Astrocyte (in vitro differentiated cells and primary cell): Measurements from ENCODE around the gene ACTL8. TPM values are rescaled to one million over a fixed set of nuclear protein-coding genes. Genes with fewer than 3 reads are reported as not detected.

Source experiments
- DNase-seq: peaks from one replicate; pipeline ENCODE4 v3.0.0-alpha.2; 2010; ENCODE audit warnings: low read depth
- FAIRE-seq: peaks from 2 replicates; lab custom pipeline; 2011; peaks lifted over from hg19 to GRCh38; lab: Jason Lieb, UNC
- H2AFZ ChIP-seq: 2 replicates; pipeline ENCODE4 v1.6.0; 2012; ENCODE audit warnings: low read depth, low read length, inconsistent platforms
- H3K27ac ChIP-seq: 2 replicates; pipeline ENCODE4 v1.5.1; 2011; ENCODE audit warnings: low read depth, low read length, inconsistent platforms
- H3K27me3 ChIP-seq: 2 replicates; pipeline ENCODE4 v1.6.0; 2011; ENCODE audit warnings: low read length, inconsistent platforms; ENCODE audit not compliant: insufficient read depth
- H3K36me3 ChIP-seq: 2 replicates; pipeline ENCODE4 v1.5.1; 2011; ENCODE audit warnings: low read length, inconsistent platforms; ENCODE audit not compliant: insufficient read depth
- H3K4me1 ChIP-seq: 2 replicates; pipeline ENCODE4 v1.5.1; 2011; ENCODE audit warnings: low read length, inconsistent platforms; ENCODE audit not compliant: insufficient read depth
- H3K4me2 ChIP-seq: 2 replicates; pipeline ENCODE4 v1.6.0; 2012; ENCODE audit warnings: low read length, inconsistent platforms
- H3K4me3 ChIP-seq: 2 replicates; pipeline ENCODE4 v1.5.1; 2011; ENCODE audit warnings: low read depth, mild to moderate bottlenecking, low read length, inconsistent platforms; ENCODE audit not compliant: insufficient read depth
- H3K79me2 ChIP-seq: 2 replicates; pipeline ENCODE4 v1.6.0; 2012; ENCODE audit warnings: mild to moderate bottlenecking, low read length, inconsistent platforms; ENCODE audit not compliant: insufficient read depth
- H3K9ac ChIP-seq: 2 replicates; pipeline ENCODE4 v1.6.0; 2012; ENCODE audit warnings: mild to moderate bottlenecking, low read length, inconsistent platforms
- H3K9me3 ChIP-seq: 2 replicates; pipeline ENCODE4 v1.5.1; 2012; ENCODE audit warnings: low read depth, mild to moderate bottlenecking, low read length, inconsistent platforms; ENCODE audit not compliant: insufficient read depth
- H4K20me1 ChIP-seq: 2 replicates; pipeline ENCODE4 v1.6.0; 2012; ENCODE audit warnings: low read length, inconsistent platforms; ENCODE audit not compliant: insufficient read depth
- H3K27ac Mint-ChIP-seq: one replicate; pipeline ENCODE4 v1.8.0; 2021; ENCODE audit warnings: mild to moderate bottlenecking, mixed read lengths; ENCODE audit not compliant: unreplicated experiment
- H3K27me3 Mint-ChIP-seq: one replicate; pipeline ENCODE4 v1.8.0; 2021; ENCODE audit warnings: low read depth, mixed read lengths; ENCODE audit not compliant: unreplicated experiment
- H3K36me3 Mint-ChIP-seq: one replicate; pipeline ENCODE4 v1.8.0; 2021; ENCODE audit warnings: low read depth, mixed read lengths; ENCODE audit not compliant: unreplicated experiment
- H3K4me1 Mint-ChIP-seq: one replicate; pipeline ENCODE4 v1.8.0; 2021; ENCODE audit warnings: low read depth, mixed read lengths; ENCODE audit not compliant: unreplicated experiment
- H3K4me3 Mint-ChIP-seq: one replicate; pipeline ENCODE4 v1.8.0; 2021; ENCODE audit warnings: mild to moderate bottlenecking, moderate library complexity, mixed read lengths; ENCODE audit not compliant: unreplicated experiment
- H3K9me3 Mint-ChIP-seq: one replicate; pipeline ENCODE4 v1.8.0; 2021; ENCODE audit warnings: mild to moderate bottlenecking, mixed read lengths; ENCODE audit not compliant: unreplicated experiment
- EZH2 ChIP-seq: IDR thresholded peaks from 2 replicates; pipeline ENCODE4 v1.6.1; 2012; ENCODE audit warnings: mild to moderate bottlenecking, low read length, inconsistent platforms; ENCODE audit not compliant: insufficient read depth
- total RNA-seq: library from RNA; stranded (reverse); gene quantifications from 2 replicates; pipeline ENCODE4 v1.2.1, GENCODE V29; 2021
- TF ChIP-seq, protein P1 (sequence below): IDR thresholded peaks from 2 replicates; pipeline ENCODE4 v1.5.1; 2011; ENCODE audit warnings: low read depth, mild to moderate bottlenecking, inconsistent platforms, low read length, moderate library complexity; ENCODE audit not compliant: insufficient read depth

The ACTL8 gene
- total RNA-seq, 1 donor from 2014 or later: 2.0 TPM

DNA sequence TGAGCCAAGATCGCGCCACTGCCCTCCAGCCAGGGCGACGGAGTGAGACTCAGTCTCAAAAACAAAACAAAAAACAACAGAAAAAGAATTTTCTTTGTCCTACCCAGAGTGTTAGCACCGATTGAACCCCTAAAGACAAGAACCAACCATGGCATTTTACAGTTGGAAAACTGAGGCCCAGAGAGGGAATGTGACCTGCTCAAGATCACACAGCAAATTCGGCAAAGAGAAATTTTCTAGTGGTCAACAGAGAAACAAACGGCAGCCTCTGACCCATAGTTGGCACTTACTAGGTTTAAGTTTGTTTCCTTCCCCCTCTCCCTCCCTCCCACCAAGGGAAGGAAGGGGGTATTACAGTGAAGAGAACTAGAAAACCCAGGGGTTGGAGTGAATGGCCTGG is 20.5 kb upstream of the ACTL8 start:
- no peaks in the 10 kb centered on the region for H3K79me2 ChIP-seq
- Mint-ChIP-seq H3K4me3 (no peak overlapping the region), H3K4me1 (peaks cover 5% of the 10 kb centered on the region), H3K9me3 (no peaks in the 10 kb centered on the region), H3K27ac (no peak overlapping the region), H3K36me3 (no peaks in the 10 kb centered on the region), H3K27me3 (peaks cover 32% of the 10 kb centered on the region)
- no peaks in the 10 kb centered on the region for H3K27me3 ChIP-seq
- H3K4me3 ChIP-seq: no peak overlapping the region
- peaks cover 3% of the 10 kb centered on the region for H3K4me1 ChIP-seq
- no peak for TF ChIP-seq EZH2
- TF ChIP-seq, protein P1, sequence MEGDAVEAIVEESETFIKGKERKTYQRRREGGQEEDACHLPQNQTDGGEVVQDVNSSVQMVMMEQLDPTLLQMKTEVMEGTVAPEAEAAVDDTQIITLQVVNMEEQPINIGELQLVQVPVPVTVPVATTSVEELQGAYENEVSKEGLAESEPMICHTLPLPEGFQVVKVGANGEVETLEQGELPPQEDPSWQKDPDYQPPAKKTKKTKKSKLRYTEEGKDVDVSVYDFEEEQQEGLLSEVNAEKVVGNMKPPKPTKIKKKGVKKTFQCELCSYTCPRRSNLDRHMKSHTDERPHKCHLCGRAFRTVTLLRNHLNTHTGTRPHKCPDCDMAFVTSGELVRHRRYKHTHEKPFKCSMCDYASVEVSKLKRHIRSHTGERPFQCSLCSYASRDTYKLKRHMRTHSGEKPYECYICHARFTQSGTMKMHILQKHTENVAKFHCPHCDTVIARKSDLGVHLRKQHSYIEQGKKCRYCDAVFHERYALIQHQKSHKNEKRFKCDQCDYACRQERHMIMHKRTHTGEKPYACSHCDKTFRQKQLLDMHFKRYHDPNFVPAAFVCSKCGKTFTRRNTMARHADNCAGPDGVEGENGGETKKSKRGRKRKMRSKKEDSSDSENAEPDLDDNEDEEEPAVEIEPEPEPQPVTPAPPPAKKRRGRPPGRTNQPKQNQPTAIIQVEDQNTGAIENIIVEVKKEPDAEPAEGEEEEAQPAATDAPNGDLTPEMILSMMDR: no peak
- no peaks in the 10 kb centered on the region for H3K9me3 ChIP-seq
- H3K36me3 ChIP-seq: no peaks in the 10 kb centered on the region
- H3K4me2 ChIP-seq: no peak overlapping the region
- H4K20me1 ChIP-seq: no peaks in the 10 kb centered on the region
- FAIRE-seq (no peak), DNase-seq (no peak)
- H3K9ac ChIP-seq: no peak overlapping the region
- no peak overlapping the region for H2AFZ ChIP-seq
- H3K27ac ChIP-seq: no peak overlapping the region

DNA sequence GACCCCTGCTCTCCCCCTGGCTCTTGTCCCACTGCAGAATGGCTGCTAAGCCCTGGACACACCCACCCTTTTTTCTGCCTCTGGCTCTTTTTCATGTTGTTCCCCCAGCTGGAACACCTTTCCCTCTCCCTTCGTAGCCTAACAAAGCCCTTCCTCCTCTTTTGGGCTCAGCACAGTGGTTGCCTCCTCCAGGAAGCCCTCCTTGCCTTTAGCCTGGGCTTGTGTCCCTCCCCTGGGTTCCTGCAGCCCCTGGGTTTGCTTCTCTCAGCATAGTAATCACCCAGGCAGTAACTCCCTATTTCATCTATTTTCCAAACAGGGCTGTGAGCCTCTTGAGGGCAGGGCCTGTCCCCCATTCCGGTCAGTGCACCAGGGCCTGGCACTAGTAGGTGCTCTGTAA is 19.8 kb upstream of the ACTL8 start:
- no peaks in the 10 kb centered on the region for H3K27me3 ChIP-seq
- H3K4me3 ChIP-seq: no peak overlapping the region
- H3K79me2 ChIP-seq: no peaks in the 10 kb centered on the region
- H3K9ac ChIP-seq: no peak overlapping the region
- H3K27ac ChIP-seq: no peak overlapping the region
- H3K36me3 ChIP-seq: no peaks in the 10 kb centered on the region
- Mint-ChIP-seq H3K4me3 (no peak overlapping the region), H3K27me3 (peaks cover 33% of the 10 kb centered on the region), H3K27ac (no peak overlapping the region), H3K4me1 (peaks cover 5% of the 10 kb centered on the region), H3K9me3 (no peaks in the 10 kb centered on the region), H3K36me3 (no peaks in the 10 kb centered on the region)
- no peaks in the 10 kb centered on the region for H4K20me1 ChIP-seq
- H2AFZ ChIP-seq: no peak overlapping the region
- no peak for DNase-seq
- no peak overlapping the region for H3K4me2 ChIP-seq
- FAIRE-seq: no peak
- H3K4me1 ChIP-seq: peaks cover 3% of the 10 kb centered on the region
- H3K9me3 ChIP-seq: no peaks in the 10 kb centered on the region
- TF ChIP-seq EZH2: no peak
- TF ChIP-seq, protein P1: no peak

DNA sequence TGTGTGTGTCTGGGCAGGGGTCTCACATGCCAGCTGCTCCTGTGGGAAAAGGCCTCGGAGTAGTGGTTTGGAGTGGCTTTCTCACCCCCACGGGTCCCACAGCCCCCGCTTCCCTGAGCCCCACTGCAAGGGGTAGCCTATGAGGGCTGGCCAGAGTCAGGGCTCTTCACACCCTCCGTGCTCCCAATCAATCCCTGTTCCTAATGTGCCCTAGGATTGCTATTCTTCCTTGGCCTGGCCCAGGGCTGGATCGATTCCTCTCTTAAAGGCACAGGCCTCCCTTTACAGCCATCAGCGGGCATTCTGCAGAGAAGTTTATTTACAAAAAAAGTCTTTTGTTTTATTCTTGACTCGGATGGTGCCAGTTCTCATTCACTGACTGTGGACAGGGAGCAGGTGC is 19.3 kb upstream of the ACTL8 start:
- Histone ChIP-seq H4K20me1 (no peaks in the 10 kb centered on the region), H3K36me3 (no peaks in the 10 kb centered on the region), H3K27ac (no peak overlapping the region), H3K4me1 (peaks cover 3% of the 10 kb centered on the region), H3K27me3 (no peaks in the 10 kb centered on the region), H3K9me3 (no peaks in the 10 kb centered on the region), H2AFZ (no peak overlapping the region), H3K4me3 (no peak overlapping the region), H3K79me2 (no peaks in the 10 kb centered on the region), H3K4me2 (no peak overlapping the region), H3K9ac (no peak overlapping the region)
- FAIRE-seq (no peak), DNase-seq (no peak)
- Mint-ChIP-seq H3K4me1 (peaks cover 5% of the 10 kb centered on the region), H3K36me3 (no peaks in the 10 kb centered on the region), H3K27ac (no peak overlapping the region), H3K4me3 (no peak overlapping the region), H3K27me3 (peaks cover 33% of the 10 kb centered on the region), H3K9me3 (no peaks in the 10 kb centered on the region)
- no peak for TF ChIP-seq EZH2
- TF ChIP-seq, protein P1: no peak
